Neural progenitor cell (in vitro differentiated cells): ENCODE results near the gene MYO6.

Experiments used
- CTCF ChIP-seq: fragments of 200-600 bp; sonication (generic); IDR thresholded peaks from 2 replicates; pipeline ENCODE4 v1.5.1; 2017; ENCODE audit warnings: antibody characterized with exemption, mild to moderate bottlenecking
- EZH2 ChIP-seq: fragments of 200-600 bp; sonication (generic); IDR thresholded peaks from 2 replicates; pipeline ENCODE4 v1.6.1; 2017; ENCODE audit warnings: antibody characterized with exemption, mild to moderate bottlenecking, moderate library complexity
- EZH2phosphoT487 ChIP-seq: fragments of 200-600 bp; sonication (generic); IDR thresholded peaks from 2 replicates; pipeline ENCODE4 v1.6.1; 2017; ENCODE audit warnings: antibody characterized with exemption

- TF ChIP-seq CTCF (no peak), EZH2 (no peak), EZH2phosphoT487 (no peak)
These were observed 143.3 kb downstream of the MYO6 start for GRCh38 chr6:75892384-75892783.
